ENCODE data around the gene PAK4. TPM values are rescaled to one million over a fixed set of nuclear protein-coding genes. Genes with fewer than 3 reads are reported as not detected.

The PAK4 gene
- polyA plus RNA-seq, 10 donors, result 13.0 to 22.3 (median 16.8) TPM

- DNase-seq, result no peak
Measured at GRCh38 chr19:39177736-39178135, 52.1 kb downstream of the PAK4 start.

GRCh38 chr19:39178296-39179006, 52.9 kb downstream of the PAK4 start:
- DNase-seq, result no peak

GRCh38 chr19:39179754-39180153, 54.2 kb downstream of the PAK4 start:
- DNase-seq, result no peak

DNA sequence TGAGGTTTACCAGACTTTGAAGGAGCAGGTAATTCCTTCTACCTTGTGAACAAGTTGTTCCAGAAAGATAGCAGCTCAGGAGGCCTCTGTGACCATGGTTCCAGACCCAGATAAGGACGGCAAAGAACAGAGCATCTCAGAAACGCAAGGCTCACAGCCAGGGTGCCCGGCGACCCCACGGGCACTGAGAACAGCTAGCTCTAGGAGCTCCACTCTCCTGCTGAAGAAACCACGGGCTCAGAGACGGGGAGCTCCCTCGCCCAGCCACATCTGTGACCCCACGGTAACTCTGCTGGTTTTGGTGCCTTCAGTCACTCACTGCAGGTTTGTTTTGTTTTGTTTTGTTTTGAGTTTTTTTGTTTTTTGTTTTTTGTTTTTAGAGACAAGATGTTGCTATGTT, 55.2 kb downstream of the PAK4 start:
- no peak for DNase-seq

- no peak for DNase-seq
Measured at GRCh38 chr19:39181500-39182173, 56.1 kb downstream of the PAK4 start.

GRCh38 chr19:39182174-39182505, 56.6 kb downstream of the PAK4 start:
- no peak for DNase-seq

DNA sequence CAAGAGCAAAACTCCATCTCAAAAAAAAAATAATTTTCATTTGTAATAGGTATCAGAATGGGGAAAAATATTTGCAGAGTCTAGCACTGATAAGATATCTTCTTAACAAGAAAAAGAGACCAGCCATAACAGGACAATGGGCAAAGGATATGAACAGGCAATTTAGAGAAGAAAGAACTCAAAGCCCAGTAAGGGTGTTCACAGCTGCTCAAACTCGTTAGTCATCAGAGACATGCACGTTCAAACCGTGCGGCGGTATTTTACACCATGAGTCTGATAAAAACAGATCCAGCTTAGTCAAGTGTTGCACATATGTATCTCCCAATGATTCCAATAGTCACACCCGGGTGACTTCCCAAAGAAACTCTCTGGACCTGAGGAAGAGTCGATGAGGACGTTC, 57.5 kb downstream of the PAK4 start:
- no peak for DNase-seq

GRCh38 chr19:39186391-39186790, 60.8 kb downstream of the PAK4 start:
- DNase-seq, result no peak

DNA sequence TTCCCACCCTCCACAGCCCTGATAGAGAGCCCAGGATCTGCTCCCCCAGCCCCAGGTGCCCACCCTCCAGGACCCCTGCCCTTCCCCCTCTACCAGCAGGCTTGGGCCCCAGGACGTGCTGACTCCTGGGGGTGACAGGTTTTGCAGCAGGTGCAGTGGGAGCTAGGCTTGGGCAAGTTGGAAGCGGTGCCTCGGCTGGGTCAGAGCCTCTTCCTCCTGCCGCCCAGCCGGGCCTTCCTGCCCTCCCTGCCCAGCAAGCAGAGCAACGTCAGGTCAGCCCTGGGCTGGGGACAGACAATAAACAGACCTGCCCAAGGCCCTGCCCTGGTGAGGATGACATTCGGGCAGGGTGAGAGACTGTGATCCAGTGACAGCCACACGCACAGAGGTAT, 62.0 kb downstream of the PAK4 start:
- no peak for DNase-seq

- no peak for DNase-seq
Measured at GRCh38 chr19:39188960-39189359, 63.4 kb downstream of the PAK4 start.

DNA sequence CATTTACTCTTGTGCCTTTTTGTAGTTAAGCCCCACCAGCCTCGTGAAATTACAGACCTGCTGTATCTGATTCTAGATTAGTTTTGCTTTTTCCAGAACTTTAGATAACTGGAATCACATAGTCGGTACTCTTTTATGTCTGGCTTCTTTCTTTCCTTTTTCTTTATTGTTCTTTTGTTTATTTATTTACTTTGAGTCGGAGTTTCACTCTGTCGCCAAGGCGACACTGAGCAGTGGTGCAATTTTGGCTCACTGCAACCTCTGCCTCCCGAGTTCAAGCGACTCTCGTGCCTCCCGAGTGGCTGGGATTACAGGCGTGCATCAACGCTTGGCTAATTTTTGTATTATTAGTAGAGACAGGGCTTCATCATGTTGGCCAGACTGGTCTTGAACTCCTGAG, 65.2 kb downstream of the PAK4 start:
- no peak for DNase-seq

DNA sequence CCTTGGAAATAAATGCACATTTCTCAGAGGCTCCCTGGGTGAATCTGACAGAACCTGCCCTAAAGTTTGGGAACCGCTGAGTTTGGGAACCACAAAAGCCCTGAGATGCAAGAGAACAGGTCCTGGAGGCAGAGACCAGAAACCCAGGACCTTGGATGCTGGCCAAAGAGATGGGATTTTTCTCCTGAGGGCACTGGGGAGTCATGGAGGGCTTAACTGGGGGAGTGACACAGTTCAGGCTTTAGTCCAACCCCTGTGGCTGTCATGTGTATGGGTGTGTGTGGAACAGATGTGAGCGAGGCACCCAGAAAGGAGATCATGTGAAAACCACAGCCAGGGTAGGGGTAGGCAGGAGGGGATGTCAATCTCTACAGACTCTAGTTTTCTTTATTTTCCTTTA, 67.3 kb downstream of the PAK4 start:
- DNase-seq, result no peak

GRCh38 chr19:39193803-39194202, 68.2 kb downstream of the PAK4 start:
- DNase-seq, result no peak

GRCh38 chr19:39194832-39195542, 69.4 kb downstream of the PAK4 start:
- no peak for DNase-seq

DNA sequence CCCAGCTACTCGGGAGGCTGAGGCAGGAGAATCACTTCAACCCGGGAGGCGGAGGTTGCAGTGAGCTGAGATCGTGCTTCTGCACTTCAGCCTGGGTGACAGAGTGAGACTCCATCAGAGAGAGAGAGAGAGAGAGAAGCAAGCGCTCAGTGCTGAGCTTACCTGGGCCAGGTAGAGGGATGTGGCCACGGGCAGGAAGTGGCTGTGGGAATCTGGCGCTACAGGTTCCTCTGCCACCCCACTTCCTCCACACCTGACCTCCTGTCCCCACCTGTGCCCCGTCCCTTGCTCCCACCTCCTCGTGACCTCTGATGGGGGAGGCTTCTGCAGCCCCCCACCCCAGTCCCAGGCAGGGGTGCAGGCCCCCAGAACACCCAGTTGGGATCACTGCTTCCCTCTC, 70.2 kb downstream of the PAK4 start:
- no peak for DNase-seq

DNA sequence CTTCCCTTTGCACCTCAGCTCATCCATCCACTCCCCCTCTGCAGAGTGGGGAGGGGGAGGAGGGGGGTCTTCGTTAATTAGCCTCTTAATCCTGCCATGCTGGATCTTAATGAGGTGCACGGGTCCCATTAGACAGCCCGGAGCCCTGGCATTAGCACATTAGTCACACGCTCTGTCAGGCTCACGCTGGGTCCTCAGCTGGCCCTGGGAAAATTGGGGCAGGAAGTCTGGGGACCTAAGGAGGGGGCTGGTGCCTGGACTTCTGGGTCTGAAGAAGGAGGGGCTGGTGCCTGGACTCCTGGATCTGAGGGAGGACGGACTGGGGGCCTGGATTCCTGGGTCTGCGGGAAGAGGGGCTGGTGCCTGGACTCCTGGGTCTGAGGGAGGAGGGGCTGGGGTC, 70.7 kb downstream of the PAK4 start:
- DNase-seq, result no peak

DNA sequence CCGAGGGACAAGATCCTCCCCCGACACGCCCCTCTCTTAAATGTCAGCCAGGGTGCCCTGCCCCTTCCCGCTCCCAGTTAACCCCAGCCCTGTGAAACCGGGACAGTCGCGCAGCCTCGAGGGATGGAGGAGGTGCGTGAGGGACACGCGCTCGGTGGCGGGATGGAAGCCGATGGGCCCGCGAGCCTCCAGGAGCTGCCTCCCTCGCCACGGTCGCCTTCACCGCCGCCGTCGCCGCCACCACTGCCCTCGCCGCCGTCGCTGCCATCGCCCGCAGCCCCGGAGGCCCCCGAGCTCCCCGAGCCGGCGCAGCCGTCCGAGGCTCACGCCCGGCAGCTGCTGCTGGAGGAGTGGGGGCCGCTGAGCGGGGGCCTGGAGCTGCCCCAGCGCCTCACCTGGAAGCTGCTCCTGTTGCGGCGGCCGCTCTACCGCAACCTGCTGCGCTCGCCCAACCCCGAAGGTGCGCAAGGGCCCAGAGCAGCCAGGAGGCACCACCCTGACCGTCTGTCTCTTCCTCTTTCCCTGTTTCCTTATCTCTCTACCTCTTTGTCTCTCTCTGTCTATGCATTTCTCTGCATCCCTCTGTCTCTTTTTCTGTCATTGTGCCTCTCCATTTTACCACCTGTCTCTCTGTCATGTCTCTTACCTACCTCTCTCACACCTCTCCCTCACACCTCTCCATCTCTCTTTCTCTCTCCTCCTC, 71.4 kb downstream of the PAK4 start, which contains the start of gene NCCRP1:
TSS of gene NCCRP1 (plus strand) at position 105 of the 703 bp plus-strand sequence. CDS start at position 124, 19 bp downstream.
- no peak for DNase-seq

- no peak for DNase-seq
Measured at GRCh38 chr19:39197808-39198207, 72.2 kb downstream of the PAK4 start.

DNA sequence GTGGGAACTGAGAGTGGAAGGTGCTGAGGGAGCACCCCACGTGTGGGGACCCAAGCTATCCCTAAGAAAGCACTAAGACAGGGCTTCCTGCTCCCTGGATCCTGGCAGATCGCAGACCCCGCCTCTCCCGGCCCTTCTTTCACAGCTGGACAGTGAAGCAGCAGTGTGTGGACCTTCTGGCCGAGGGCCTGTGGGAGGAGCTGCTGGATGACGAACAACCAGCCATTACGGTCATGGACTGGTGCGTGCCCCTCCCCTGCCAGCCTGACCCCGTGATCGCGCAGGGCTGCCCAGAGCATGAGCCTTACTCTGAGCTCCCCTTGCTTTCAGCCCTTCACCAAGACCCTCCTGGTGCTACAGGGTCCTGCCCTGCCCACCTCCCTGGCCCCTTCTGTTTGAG, 73.4 kb downstream of the PAK4 start:
- peak; percentile 6 to 67 (median 26) for DNase-seq

GRCh38 chr19:39200066-39200802, 74.6 kb downstream of the PAK4 start:
- no peak for DNase-seq

DNA sequence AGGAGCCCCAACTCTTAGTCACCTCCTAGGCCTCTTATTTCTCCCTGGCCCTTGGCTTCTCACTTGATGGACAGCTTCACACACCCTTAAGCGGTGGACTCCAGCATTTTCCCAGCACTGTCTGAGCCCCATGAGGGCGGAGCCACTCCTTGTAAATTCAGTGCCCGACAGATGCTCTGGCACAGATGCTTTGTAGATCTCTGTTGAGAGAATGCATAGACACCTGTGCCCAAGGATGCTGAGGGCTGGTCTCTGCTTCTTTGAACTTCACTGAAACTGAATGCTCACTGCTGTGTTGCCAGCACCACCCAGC, 75.2 kb downstream of the PAK4 start:
- no peak for DNase-seq

DNA sequence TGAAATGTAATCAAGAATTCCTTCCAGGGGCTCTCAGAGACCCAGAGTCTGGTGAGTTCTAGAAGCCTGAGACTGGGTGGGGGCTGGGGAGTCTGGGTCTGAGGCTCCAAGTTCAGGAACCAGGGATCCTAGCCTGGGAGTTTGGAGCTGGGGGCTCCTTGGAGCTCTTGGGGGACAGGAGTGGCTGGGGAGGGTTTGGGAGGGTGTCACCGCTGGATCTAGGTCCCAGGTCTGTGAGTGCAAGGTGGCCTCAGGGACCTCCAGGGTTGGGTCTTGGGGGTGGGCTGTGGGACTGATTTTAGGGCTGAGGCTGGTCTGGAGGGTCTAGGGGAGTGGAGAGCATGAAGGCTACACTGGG, 77.4 kb downstream of the PAK4 start:
- no peak for DNase-seq
